Measurements from ENCODE around the gene POLRMT. TPM values are rescaled to one million over a fixed set of nuclear protein-coding genes. Genes with fewer than 3 reads are reported as not detected.

POLRMT gene
- total and polyA plus RNA-seq, 7 donors = 61.7 to 99.8 (median 78.8) TPM

DNA sequence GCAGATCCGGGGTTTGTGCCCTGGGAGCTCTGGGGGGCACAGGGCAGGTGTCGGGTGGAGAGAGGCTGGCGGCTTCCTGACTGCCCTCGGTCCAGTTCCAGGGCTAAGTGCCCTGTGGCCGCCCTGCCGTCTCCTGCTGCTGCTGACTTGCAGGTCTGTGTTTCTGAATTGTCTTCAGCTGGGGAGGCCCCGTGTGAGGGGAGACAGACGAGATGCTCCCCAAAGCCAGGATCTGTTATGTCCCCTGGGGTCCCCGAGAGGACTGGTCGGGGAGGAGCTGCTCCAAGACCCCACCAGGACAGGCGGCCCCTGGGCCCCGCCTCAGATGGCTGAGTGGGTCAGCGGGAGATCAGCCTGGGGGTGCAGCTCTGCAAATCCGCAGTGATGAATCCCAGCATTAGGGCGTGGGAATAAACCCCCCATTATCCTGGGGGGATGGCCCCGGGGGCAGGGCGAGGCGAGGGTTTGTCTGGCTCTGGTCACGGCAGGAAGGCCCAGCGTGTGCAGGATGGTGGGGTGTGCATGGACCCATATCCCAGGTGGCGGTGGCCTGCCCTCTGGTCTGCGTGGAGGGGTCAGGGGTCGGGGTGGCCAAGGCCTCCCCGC lies 39.0 kb downstream of the POLRMT start:
- no peaks in the 10 kb centered on the region for H3K36me3 ChIP-seq (ENCODE audit: insufficient read depth in 1 of 2, low read depth in 1 of 2)
- H3K4me3 ChIP-seq = no peak overlapping the region
- H3K4me1 ChIP-seq = no peaks in the 10 kb centered on the region
- DNase-seq = no peak
- no peak for TF ChIP-seq CTCF (IDR thresholded peaks at IDR 0.05)
- 66 to 68% (median 68%) methylated on average over 21 to 24 of the region's 24 CpGs for WGBS, 3 donors
- no peak for ATAC-seq
- H3K9me3 ChIP-seq = no peaks in the 10 kb centered on the region
- intact Hi-C loops (cut with DNase I) = loop anchor here in 1 of 2 donors (5.0 kb wide), 1 partner anchor 33 kb away; no protein-coding TSS in a partner anchor
- H3K27ac ChIP-seq = no peak overlapping the region
- peaks cover 0 to 47% (median 18%) of the 10 kb centered on the region in 3 donors for H3K27me3 ChIP-seq (ENCODE audit: insufficient read depth in 3 of 3, low read length in 2 of 3)

DNA sequence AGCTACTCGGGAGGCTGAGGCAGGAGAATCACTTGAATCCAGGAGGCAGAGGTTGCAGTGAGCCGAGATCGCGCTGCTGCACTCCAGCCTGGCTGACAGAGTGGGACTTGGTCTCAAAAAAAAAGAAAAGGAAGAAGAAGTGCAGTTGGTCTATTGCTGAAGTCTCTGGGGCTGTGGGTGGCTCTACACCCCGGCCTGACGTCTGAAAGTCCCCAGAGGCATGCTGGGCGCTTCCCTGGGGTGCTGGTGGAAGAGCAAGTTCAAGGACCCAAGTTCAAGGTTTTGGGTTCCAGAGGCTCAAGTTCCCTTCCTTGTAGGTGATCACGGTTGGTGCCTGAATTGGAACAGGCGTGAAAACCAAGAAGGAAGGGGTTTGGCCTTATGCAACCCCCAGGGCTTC lies 39.8 kb downstream of the POLRMT start:
- Histone ChIP-seq H3K4me1 (no peaks in the 10 kb centered on the region), H3K27me3 (ENCODE audit: insufficient read depth in 3 of 3, low read length in 2 of 3) (peaks cover 0 to 55% (median 24%) of the 10 kb centered on the region in 3 donors), H3K9me3 (no peaks in the 10 kb centered on the region), H3K4me3 (no peak overlapping the region), H3K36me3 (ENCODE audit: insufficient read depth in 1 of 2, low read depth in 1 of 2) (no peaks in the 10 kb centered on the region), H3K27ac (no peak overlapping the region)
- 45 to 58% (median 53%) methylated on average over 9 of the region's 9 CpGs for WGBS, 3 donors
- intact Hi-C loops (cut with DNase I) = loop anchor here in 1 of 2 donors (5.0 kb wide), 1 partner anchor 34 kb away; no protein-coding TSS in a partner anchor
- TF ChIP-seq CTCF (IDR thresholded peaks at IDR 0.05) = no peak
- ATAC-seq = no peak
- no peak for DNase-seq

- ATAC-seq = no peak
- DNase-seq = no peak
- no peaks in the 10 kb centered on the region for H3K9me3 ChIP-seq
- WGBS, 3 donors = 68 to 74% (median 73%) methylated on average over 15 to 18 of the region's 18 CpGs
- H3K4me1 ChIP-seq = no peaks in the 10 kb centered on the region
- H3K4me3 ChIP-seq = no peak overlapping the region
- no peak for TF ChIP-seq CTCF (IDR thresholded peaks at IDR 0.05)
- H3K27me3 ChIP-seq (ENCODE audit: insufficient read depth in 3 of 3, low read length in 2 of 3) = peaks cover 0 to 60% (median 26%) of the 10 kb centered on the region in 3 donors
- H3K27ac ChIP-seq = no peak overlapping the region
- H3K36me3 ChIP-seq (ENCODE audit: insufficient read depth in 1 of 2, low read depth in 1 of 2) = no peaks in the 10 kb centered on the region
- intact Hi-C loops (cut with DNase I) = loop anchor here in 1 of 2 donors (5.0 kb wide), 1 partner anchor 34 kb away; no protein-coding TSS in a partner anchor
Observed at GRCh38 chr19:593055-593454, 40.3 kb downstream of the POLRMT start.

GRCh38 chr19:592101-592500 lies 41.2 kb downstream of the POLRMT start:
- Histone ChIP-seq H3K9me3 (no peaks in the 10 kb centered on the region), H3K27ac (no peak overlapping the region), H3K27me3 (ENCODE audit: insufficient read depth in 3 of 3, low read length in 2 of 3) (peaks cover 0 to 63% (median 24%) of the 10 kb centered on the region in 3 donors), H3K36me3 (ENCODE audit: insufficient read depth in 1 of 2, low read depth in 1 of 2) (no peaks in the 10 kb centered on the region), H3K4me1 (no peaks in the 10 kb centered on the region), H3K4me3 (no peak overlapping the region)
- intact Hi-C loops (cut with DNase I) = loop anchor here in 1 of 2 donors (5.0 kb wide), 1 partner anchor 35 kb away; no protein-coding TSS in a partner anchor
- DNase-seq (no peak), ATAC-seq (no peak)
- no peak for TF ChIP-seq CTCF (IDR thresholded peaks at IDR 0.05)
- 68 to 79% (median 76%) methylated on average over 15 to 19 of the region's 19 CpGs for WGBS, 3 donors

All from psoas muscle (tissue), 8 donors.